Heart left ventricle (tissue), 13 donors: ENCODE measurements around the gene OPHN1.
A peak's percentile ranks its signal among the peaks of the same experiment; 100 is the strongest.

ENCODE experiments used
- CTCF ChIP-seq, 12 donors: fragments of 200-600 bp; sonication (generic) in 4 of 12; IDR thresholded peaks; one replicate each; pipeline versions ENCODE4 v1.5.0 to v1.8.0; 2018 to 2022; ENCODE audit warnings: antibody characterized with exemption in 12 of 12, mild to moderate bottlenecking in 5 of 12
- POLR2A ChIP-seq, 2 donors: fragments of 450-650 bp; IDR thresholded peaks; one replicate each; pipeline ENCODE4 v1.6.1; 2017; ENCODE audit warnings: antibody characterized with exemption in 2 of 2, mild to moderate bottlenecking in 2 of 2, moderate library complexity in 2 of 2
- donor health status: ischemic (EF 13 %, LVEDD 7.1; RV severe dilation, severe dysfunction).
- donor health status: DM: no; HTN: yes; CAD: no.
- donor health status: DM: no; HTN: no; CAD: no.
- donor health status: ischemic (EF 25% LVEDD 6.9; RV normal size, moderate dysfunction).
- donor health status: ischemic (EF 25% LVEDD 5.7; RV mildly dilated, moderate dysfunction).
- donor health status: ischemic (EF 35%, LVEDD 5.7; RV mildly dilated, moderate dysfunction).
- donor health status: nonischemic (EF 11% LVEDD 7.7; RV severe dilation, severe dysfunction).
- donor health status: DM: yes; HTN: yes; CAD: no.
- donor health status: PGD.
- donor health status: ischemic (EF 29% LVEDD 5.4; RV normal size, mild dysfunction).
- donor health status: nonischemic (EF 23%, LVEDD 6.1; RV moderate dilation, normal function).

GRCh38 chrX:68462653-68463052 lies 29.4 kb upstream of the OPHN1 start:
- peak; percentile 42 to 66 (median 58) for TF ChIP-seq CTCF (IDR thresholded peaks at IDR 0.05)
- no peak for TF ChIP-seq POLR2A (IDR thresholded peaks at IDR 0.05)
